Cardiac muscle cell (in vitro differentiated cells and primary cell): Measurements from ENCODE around the gene RGP1. TPM values are rescaled to one million over a fixed set of nuclear protein-coding genes. Genes with fewer than 3 reads are reported as not detected.

Experiments used
- DNase-seq, 2 donors: peaks; one replicate each; pipeline versions ENCODE4 v3.0.0 to v3.0.0-alpha.2; 2010 to 2017; ENCODE audit warnings: low read depth in 1 of 2, low spot score in 1 of 2
- H3K27ac ChIP-seq: fragments of 200-600 bp; sonication (generic); 2 replicates; pipeline ENCODE4 v1.5.1; 2016
- H3K27me3 ChIP-seq: fragments of 200-600 bp; sonication (generic); 2 replicates; pipeline ENCODE4 v1.6.0; 2016; ENCODE audit warnings: control low read depth
- H3K36me3 ChIP-seq: fragments of 200-600 bp; sonication (generic); 2 replicates; pipeline ENCODE4 v1.5.1; 2016; ENCODE audit warnings: control low read depth
- H3K4me1 ChIP-seq: fragments of 200-600 bp; sonication (generic); 2 replicates; pipeline ENCODE4 v1.8.1; 2017; ENCODE audit warnings: low read depth, mild to moderate bottlenecking, mixed run types
- H3K4me3 ChIP-seq: fragments of 200-600 bp; sonication (generic); 2 replicates; pipeline ENCODE4 v1.5.1; 2016; ENCODE audit warnings: mild to moderate bottlenecking
- H3K9me3 ChIP-seq: fragments of 200-600 bp; sonication (generic); 2 replicates; pipeline ENCODE4 v1.5.1; 2017; ENCODE audit warnings: low read depth, mild to moderate bottlenecking, control low read depth
- CTCF ChIP-seq: IDR thresholded peaks from 2 replicates; pipeline ENCODE4 v1.5.1; 2012; ENCODE audit warnings: low read depth, mild to moderate bottlenecking, low read length
- polyA plus RNA-seq: library from polyadenylated mRNA; unstranded; fragments of >200 nt; fragmentation: Nextera tagmentation; extraction: Ambion mirVana; gene quantifications from 2 replicates; pipeline ENCODE4 v1.2.1, GENCODE V29; 2016
- total RNA-seq: library from RNA; depleted of rRNA; stranded (reverse); fragments of >200 nt; gene quantifications from 2 replicates; pipeline ENCODE4 v1.2.3, GENCODE V29; 2016

Gene RGP1, protein sequence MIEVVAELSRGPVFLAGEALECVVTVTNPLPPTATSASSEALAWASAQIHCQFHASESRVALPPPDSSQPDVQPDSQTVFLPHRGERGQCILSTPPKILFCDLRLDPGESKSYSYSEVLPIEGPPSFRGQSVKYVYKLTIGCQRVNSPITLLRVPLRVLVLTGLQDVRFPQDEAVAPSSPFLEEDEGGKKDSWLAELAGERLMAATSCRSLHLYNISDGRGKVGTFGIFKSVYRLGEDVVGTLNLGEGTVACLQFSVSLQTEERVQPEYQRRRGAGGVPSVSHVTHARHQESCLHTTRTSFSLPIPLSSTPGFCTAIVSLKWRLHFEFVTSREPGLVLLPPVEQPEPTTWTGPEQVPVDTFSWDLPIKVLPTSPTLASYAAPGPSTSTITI
- 24.1 and 30.4 TPM in 2 replicates for total RNA-seq
- polyA plus RNA-seq = 17.9 and 21.8 TPM in 2 replicates

GRCh38 chr9:35748858-35749514, at the start of gene RGP1, which contains the start of gene GBA2:
RGP1 (plus strand) TSS chr9:35749287; CDS start chr9:35749756, 469 bp downstream.
GBA2 (minus strand) TSS chr9:35749228; CDS start chr9:35748704, 524 bp downstream.
- H3K9me3 ChIP-seq = no peaks in the 10 kb centered on the region
- peak within 1 kb of the TSS; percentile 75 for H3K4me3 ChIP-seq
- no peaks in the 10 kb centered on the region for H3K27me3 ChIP-seq
- H3K36me3 ChIP-seq = peaks cover 23% of the 10 kb centered on the region
- H3K27ac ChIP-seq = peak within 1 kb of the TSS; percentile 97
- peak; percentile 73 to 91 for DNase-seq
- H3K4me1 ChIP-seq = peaks cover 16% of the 10 kb centered on the region
- no peak for TF ChIP-seq CTCF

DNA sequence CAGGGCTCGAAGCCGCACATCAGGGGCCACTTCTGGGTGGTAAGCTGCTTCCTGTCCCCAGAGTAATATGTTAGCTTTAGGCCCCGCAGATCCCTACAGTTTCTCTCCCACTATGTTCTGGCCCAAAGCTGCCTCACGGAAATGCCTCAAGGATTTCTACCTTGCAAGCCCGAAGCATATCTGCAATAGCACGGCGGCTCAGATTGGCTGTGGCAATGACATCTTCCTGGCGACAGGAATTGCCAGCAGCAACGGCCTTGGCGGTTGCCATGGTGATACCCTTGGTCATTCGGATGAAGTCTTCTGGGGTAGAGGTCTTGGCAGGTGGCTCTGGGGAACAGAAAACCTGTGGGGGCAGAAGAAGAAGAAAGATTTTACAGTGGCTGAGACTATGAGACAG, 49.1 kb upstream of the RGP1 start:
- Histone ChIP-seq H3K4me3 (no peak overlapping the region), H3K27ac (no peak overlapping the region), H3K36me3 (peaks cover 76% of the 10 kb centered on the region), H3K4me1 (no peaks in the 10 kb centered on the region), H3K9me3 (no peaks in the 10 kb centered on the region), H3K27me3 (no peaks in the 10 kb centered on the region)
- DNase-seq = no peak
- no peak for TF ChIP-seq CTCF

- Histone ChIP-seq H3K9me3 (no peaks in the 10 kb centered on the region), H3K4me3 (no peak overlapping the region), H3K4me1 (no peaks in the 10 kb centered on the region), H3K36me3 (peaks cover 85% of the 10 kb centered on the region), H3K27ac (no peak overlapping the region), H3K27me3 (no peaks in the 10 kb centered on the region)
- no peak for TF ChIP-seq CTCF
- no peak for DNase-seq
Observed at GRCh38 chr9:35700942-35701341, 48.1 kb upstream of the RGP1 start.

DNA sequence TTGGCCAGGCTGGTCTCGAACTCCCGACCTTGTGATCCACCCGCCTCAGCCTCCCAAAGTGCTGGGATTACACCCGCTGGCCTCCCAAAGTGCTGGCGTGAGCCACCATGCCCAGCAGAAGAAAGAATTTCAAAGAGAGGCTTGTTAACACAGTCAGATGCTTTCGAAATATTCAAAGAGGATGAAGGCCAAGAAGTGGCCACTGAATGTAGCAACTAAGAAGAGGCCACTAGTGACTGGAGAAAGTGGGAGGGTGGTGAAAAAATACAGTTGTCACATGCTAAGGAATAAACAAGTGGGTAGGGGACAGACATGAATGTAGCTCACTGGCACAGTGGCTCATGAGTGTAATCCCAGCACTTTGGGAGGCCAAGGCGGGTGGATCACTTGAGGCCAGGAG, 46.4 kb upstream of the RGP1 start:
- no peak for TF ChIP-seq CTCF
- peaks cover 95% of the 10 kb centered on the region for H3K36me3 ChIP-seq

DNA sequence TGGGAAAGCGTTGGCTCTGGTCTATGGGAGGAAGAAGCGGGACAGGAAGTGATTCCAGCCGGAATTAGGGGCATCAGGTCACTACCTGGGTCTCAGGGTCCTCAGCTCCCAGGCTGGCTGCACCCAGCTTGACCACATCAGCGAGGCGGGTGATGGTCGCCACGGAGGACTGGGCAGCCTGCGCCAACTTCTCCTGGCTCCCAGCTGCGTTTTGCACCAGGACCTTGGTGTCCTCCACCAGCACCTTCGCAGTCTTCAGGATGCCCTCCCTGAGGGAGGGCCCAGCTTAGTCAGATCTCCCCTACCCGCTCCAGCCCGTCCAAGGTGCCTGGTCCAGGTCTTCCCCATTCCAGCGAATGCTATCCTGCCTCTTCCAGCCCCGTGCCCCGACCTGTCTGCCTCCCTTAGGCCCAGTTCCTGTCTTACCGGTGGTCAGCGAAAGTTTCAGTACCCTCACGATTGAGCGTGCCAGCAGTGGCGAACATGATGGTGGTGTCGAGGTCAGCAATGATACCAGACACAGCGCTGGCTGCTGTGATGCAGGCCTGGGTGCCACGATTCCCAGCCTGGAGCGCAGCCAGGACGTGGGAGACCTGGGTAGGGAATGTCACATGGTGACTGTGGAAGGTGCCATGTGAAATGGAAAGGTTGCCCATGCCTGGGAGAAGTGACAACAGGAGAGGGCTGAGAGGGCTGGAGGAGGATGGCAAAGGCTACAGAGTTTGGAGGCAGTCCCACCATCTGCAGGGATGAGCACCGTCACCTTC, 45.0 kb upstream of the RGP1 start:
- DNase-seq = no peak
- H3K4me1 ChIP-seq = no peaks in the 10 kb centered on the region
- H3K27ac ChIP-seq = no peak overlapping the region
- TF ChIP-seq CTCF = no peak
- H3K27me3 ChIP-seq = no peaks in the 10 kb centered on the region
- peaks cover 95% of the 10 kb centered on the region for H3K36me3 ChIP-seq
- H3K4me3 ChIP-seq = no peak overlapping the region
- no peaks in the 10 kb centered on the region for H3K9me3 ChIP-seq

More for the DNA sequence above, 46.4 kb upstream of the RGP1 start:
- Histone ChIP-seq H3K27ac (no peak overlapping the region), H3K4me3 (no peak overlapping the region), H3K4me1 (no peaks in the 10 kb centered on the region), H3K9me3 (no peaks in the 10 kb centered on the region), H3K27me3 (no peaks in the 10 kb centered on the region)
- DNase-seq = no peak
